HL-60 (cell line): ENCODE results near the gene MIPOL1.

Experiments
- POLR2AphosphoS5 ChIP-seq: IDR thresholded peaks from 2 replicates; pipeline ENCODE4 v1.6.1; 2012; ENCODE audit warnings: low read depth
- TF ChIP-seq, protein P1 (sequence below): IDR thresholded peaks from one replicate; pipeline ENCODE4 v1.5.1; 2011; ENCODE audit warnings: low read length, control low read depth, inconsistent platforms; ENCODE audit not compliant: insufficient read depth

DNA sequence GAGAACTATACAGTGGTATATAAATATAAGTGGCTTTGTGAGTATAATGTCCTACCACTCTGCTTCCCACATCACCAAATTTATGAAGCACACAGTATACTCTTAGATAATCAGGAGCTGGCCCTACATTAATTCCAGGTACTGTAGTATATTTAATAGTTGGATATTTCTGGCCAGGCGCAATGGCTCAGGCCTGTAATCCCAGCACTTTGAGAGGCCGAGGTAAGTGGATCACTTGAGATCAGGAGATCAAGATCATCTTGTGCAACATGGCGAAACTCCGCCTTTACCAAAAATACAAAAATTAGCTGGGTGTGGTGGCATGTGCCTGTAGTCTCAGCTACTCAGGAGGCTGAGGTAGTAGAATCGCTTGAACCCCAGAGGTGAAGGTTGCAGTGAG is 293.3 kb downstream of the MIPOL1 start:
- TF ChIP-seq, protein P1, sequence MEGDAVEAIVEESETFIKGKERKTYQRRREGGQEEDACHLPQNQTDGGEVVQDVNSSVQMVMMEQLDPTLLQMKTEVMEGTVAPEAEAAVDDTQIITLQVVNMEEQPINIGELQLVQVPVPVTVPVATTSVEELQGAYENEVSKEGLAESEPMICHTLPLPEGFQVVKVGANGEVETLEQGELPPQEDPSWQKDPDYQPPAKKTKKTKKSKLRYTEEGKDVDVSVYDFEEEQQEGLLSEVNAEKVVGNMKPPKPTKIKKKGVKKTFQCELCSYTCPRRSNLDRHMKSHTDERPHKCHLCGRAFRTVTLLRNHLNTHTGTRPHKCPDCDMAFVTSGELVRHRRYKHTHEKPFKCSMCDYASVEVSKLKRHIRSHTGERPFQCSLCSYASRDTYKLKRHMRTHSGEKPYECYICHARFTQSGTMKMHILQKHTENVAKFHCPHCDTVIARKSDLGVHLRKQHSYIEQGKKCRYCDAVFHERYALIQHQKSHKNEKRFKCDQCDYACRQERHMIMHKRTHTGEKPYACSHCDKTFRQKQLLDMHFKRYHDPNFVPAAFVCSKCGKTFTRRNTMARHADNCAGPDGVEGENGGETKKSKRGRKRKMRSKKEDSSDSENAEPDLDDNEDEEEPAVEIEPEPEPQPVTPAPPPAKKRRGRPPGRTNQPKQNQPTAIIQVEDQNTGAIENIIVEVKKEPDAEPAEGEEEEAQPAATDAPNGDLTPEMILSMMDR: no peak
- TF ChIP-seq POLR2AphosphoS5: no peak
